Liver (tissue), 9 donors: ENCODE data around the gene PIAS4. TPM values are rescaled to one million over a fixed set of nuclear protein-coding genes. Genes with fewer than 3 reads are reported as not detected.

ENCODE experiments used
- DNase-seq: peaks from one replicate; pipeline ENCODE4 v3.0.0-alpha.2; 2017; ENCODE audit warnings: low spot score
- H3K27ac ChIP-seq, 2 donors: one replicate each; pipeline ENCODE4 v1.7.0; 2013; ENCODE audit warnings: inconsistent platforms in 2 of 2, low read length in 2 of 2, control low read depth in 1 of 2, low read depth in 1 of 2, mild to moderate bottlenecking in 1 of 2
- H3K27me3 ChIP-seq, 4 donors: one replicate each; pipeline versions ENCODE4 v1.6.1 to v1.7.0; 2013; ENCODE audit warnings: low read length in 3 of 4, inconsistent platforms in 1 of 4, mild to moderate bottlenecking in 1 of 4, moderate library complexity in 1 of 4; ENCODE audit not compliant: control insufficient read depth in 4 of 4, insufficient read depth in 4 of 4
- H3K36me3 ChIP-seq, 4 donors: one replicate each; pipeline versions ENCODE4 v1.6.1 to v1.7.0; 2013; ENCODE audit warnings: low read length in 3 of 4, mild to moderate bottlenecking in 3 of 4, low read depth in 1 of 4, moderate library complexity in 1 of 4; ENCODE audit not compliant: control insufficient read depth in 4 of 4, insufficient read depth in 3 of 4
- H3K4me1 ChIP-seq, 4 donors: one replicate each; pipeline versions ENCODE4 v1.6.1 to v1.7.0; 2013; ENCODE audit warnings: low read length in 3 of 4, mild to moderate bottlenecking in 3 of 4, moderate library complexity in 1 of 4; ENCODE audit not compliant: control insufficient read depth in 4 of 4, insufficient read depth in 4 of 4
- H3K4me3 ChIP-seq, 3 donors: one replicate each; pipeline versions ENCODE4 v1.6.1 to v1.7.0; 2013; ENCODE audit warnings: low read length in 3 of 3, control low read depth in 1 of 3, low read depth in 1 of 3, mild to moderate bottlenecking in 1 of 3
- H3K9ac ChIP-seq, 2 donors: one replicate each; pipeline ENCODE4 v1.7.0; 2013; ENCODE audit warnings: low read length in 2 of 2, mild to moderate bottlenecking in 2 of 2, moderate library complexity in 2 of 2, control low read depth in 1 of 2, low read depth in 1 of 2
- H3K9me3 ChIP-seq, 4 donors: one replicate each; pipeline versions ENCODE4 v1.6.1 to v1.7.0; 2013; ENCODE audit warnings: low read length in 3 of 4; ENCODE audit not compliant: control insufficient read depth in 4 of 4
- ATF3 ChIP-seq: IDR thresholded peaks from 2 replicates; pipeline ENCODE4 v1.6.1; 2016; ENCODE audit warnings: antibody characterized with exemption
- CTCF ChIP-seq: fragments of 150-350 bp; IDR thresholded peaks from 2 replicates; pipeline ENCODE4 v1.5.1; 2017; ENCODE audit warnings: improper control_type of control experiment, low read depth, low read length; ENCODE audit not compliant: missing input control
- EGR1 ChIP-seq, 2 donors: IDR thresholded peaks; 2 replicates each; pipeline ENCODE4 v1.6.1; 2016 to 2018; ENCODE audit warnings: antibody characterized with exemption in 2 of 2, low read depth in 2 of 2
- FOXA1 ChIP-seq: IDR thresholded peaks from 2 replicates; pipeline ENCODE4 v1.6.1; 2016; ENCODE audit warnings: antibody characterized with exemption
- FOXA2 ChIP-seq: IDR thresholded peaks from 2 replicates; pipeline ENCODE4 v1.6.1; 2016; ENCODE audit warnings: antibody characterized with exemption
- GABPA ChIP-seq, 2 donors: IDR thresholded peaks in 1 of 2; conservative IDR thresholded peaks in 1 of 2; 2 replicates each; pipeline ENCODE4 v1.6.1; 2016; ENCODE audit warnings: antibody characterized with exemption in 2 of 2, mild to moderate bottlenecking in 1 of 2, moderate library complexity in 1 of 2
- HNF4A ChIP-seq, 2 donors: conservative IDR thresholded peaks; 2 replicates each; pipeline ENCODE4 v1.6.1; 2016; ENCODE audit warnings: antibody characterized with exemption in 2 of 2, mild to moderate bottlenecking in 2 of 2
- HNF4G ChIP-seq: IDR thresholded peaks from 2 replicates; pipeline ENCODE4 v1.6.1; 2016; ENCODE audit warnings: antibody characterized with exemption
- JUND ChIP-seq, 2 donors: IDR thresholded peaks; 2 replicates each; pipeline ENCODE4 v1.6.1; 2016; ENCODE audit warnings: antibody characterized with exemption in 2 of 2
- MAX ChIP-seq: IDR thresholded peaks from 2 replicates; pipeline ENCODE4 v1.6.1; 2016; ENCODE audit warnings: antibody characterized with exemption
- NR2F2 ChIP-seq: IDR thresholded peaks from 2 replicates; pipeline ENCODE4 v1.6.1; 2016; ENCODE audit warnings: antibody characterized with exemption
- RAD21 ChIP-seq, 2 donors: IDR thresholded peaks; 2 replicates each; pipeline ENCODE4 v1.6.1; 2016; ENCODE audit warnings: antibody characterized with exemption in 2 of 2, mild to moderate bottlenecking in 2 of 2
- REST ChIP-seq: IDR thresholded peaks from 2 replicates; pipeline ENCODE4 v1.6.1; 2016; ENCODE audit warnings: antibody characterized with exemption, mild to moderate bottlenecking
- RXRA ChIP-seq, 2 donors: IDR thresholded peaks; 2 replicates each; pipeline ENCODE4 v1.6.1; 2017 to 2018; ENCODE audit warnings: antibody characterized with exemption in 2 of 2, mild to moderate bottlenecking in 1 of 2
- SP1 ChIP-seq: IDR thresholded peaks from 2 replicates; pipeline ENCODE4 v1.6.1; 2018; ENCODE audit warnings: antibody characterized with exemption, mild to moderate bottlenecking
- TAF1 ChIP-seq: conservative IDR thresholded peaks from 2 replicates; pipeline ENCODE4 v1.6.1; 2016; ENCODE audit warnings: antibody characterized with exemption, mild to moderate bottlenecking
- YY1 ChIP-seq: IDR thresholded peaks from 2 replicates; pipeline ENCODE4 v1.6.1; 2016; ENCODE audit warnings: antibody characterized with exemption, mild to moderate bottlenecking
- ZBTB33 ChIP-seq: IDR thresholded peaks from 2 replicates; pipeline ENCODE4 v1.6.1; 2016; ENCODE audit warnings: antibody characterized with exemption
- WGBS: extraction: QIAGEN DNeasy Blood & Tissue Kit; methylation state at CpG from one replicate; pipeline ENCODE4 v1.1.7; 2013; 5-methylcytosine and 5-hydroxymethylcytosine counted together
- polyA plus RNA-seq, 2 donors: library from polyadenylated mRNA; stranded (reverse) in 1 of 2; unstranded in 1 of 2; fragments of 200-250 nt in 1 of 2; fragments of >200 nt in 1 of 2; fragmentation: Nextera tagmentation in 1 of 2; extraction: Ambion mirVana in 1 of 2; gene quantifications; one replicate each; pipeline versions ENCODE4 v1.2.1 to v1.2.3, GENCODE V29; 2013 to 2015
- total RNA-seq, 2 donors: library from RNA; depleted of rRNA; stranded (reverse); fragments of >200 nt; gene quantifications; one replicate each; pipeline ENCODE4 v1.2.3, GENCODE V29; 2014
- donor health status: healthy.
- donor health status: healthy.
- donor health status: healthy.
- donor health status: healthy.
- donor health status: healthy.

Gene PIAS4
- total and polyA plus RNA-seq, 4 donors: 5.6 to 14.1 (median 10.6) TPM

- Histone ChIP-seq H3K36me3 (no peaks in the 10 kb centered on the region), H3K27me3 (no peaks in the 10 kb centered on the region), H3K27ac (peak overlapping the region; percentile 84 to 86), H3K4me1 (peaks cover 7 to 13% (median 11%) of the 10 kb centered on the region in 4 donors), H3K9ac (peak overlapping the region in 1 of 2 donors; percentile 77), H3K9me3 (no peaks in the 10 kb centered on the region), H3K4me3 (peak overlapping the region; percentile 59 to 74 (median 71))
- 14% methylated on average over 33 of the region's 33 CpGs for WGBS
- no peak for DNase-seq
- TF ChIP-seq TAF1 (no peak), HNF4G (no peak), JUND (IDR thresholded peaks at IDR 0.05) (no peak), REST (no peak), ZBTB33 (no peak), RXRA (IDR thresholded peaks at IDR 0.05) (peak in 1 of 2 donors; percentile 39), FOXA1 (no peak), EGR1 (IDR thresholded peaks at IDR 0.05; ENCODE audit: low read depth in 2 of 2) (no peak), ATF3 (no peak), YY1 (peak; percentile 50), GABPA (IDR thresholded peaks at IDR 0.05 in 1 of 2, conservative IDR thresholded peaks at IDR 0.05 in 1 of 2) (no peak), HNF4A (conservative IDR thresholded peaks at IDR 0.05) (peak in 1 of 2 donors; percentile 23), MAX (no peak), CTCF (no peak), NR2F2 (peak; percentile 96), SP1 (no peak), FOXA2 (no peak), RAD21 (IDR thresholded peaks at IDR 0.05) (peak in 1 of 2 donors; percentile 16)
Measured at GRCh38 chr19:4077800-4078684, 70.5 kb downstream of the PIAS4 start.
